Glutamatergic neuron (in vitro differentiated cells): ENCODE measurements around the gene UGT1A6. TPM values are rescaled to one million over a fixed set of nuclear protein-coding genes. Genes with fewer than 3 reads are reported as not detected.
A peak's percentile ranks its signal among the peaks of the same experiment; 100 is the strongest.

ENCODE experiments used
- DNase-seq: peaks from one replicate; pipeline ENCODE4 v3.0.0; 2022
- H3K27ac Mint-ChIP-seq: one replicate; pipeline ENCODE4 v1.8.0; 2020; ENCODE audit warnings: mild to moderate bottlenecking, mixed read lengths, inconsistent platforms; ENCODE audit not compliant: unreplicated experiment
- H3K27me3 Mint-ChIP-seq: one replicate; pipeline ENCODE4 v1.8.0; 2020; ENCODE audit warnings: mild to moderate bottlenecking, moderate library complexity, mixed read lengths, inconsistent platforms; ENCODE audit not compliant: unreplicated experiment
- H3K36me3 Mint-ChIP-seq: one replicate; pipeline ENCODE4 v1.8.0; 2020; ENCODE audit warnings: mild to moderate bottlenecking, mixed read lengths, inconsistent platforms; ENCODE audit not compliant: unreplicated experiment
- H3K4me1 Mint-ChIP-seq: one replicate; pipeline ENCODE4 v1.8.0; 2020; ENCODE audit warnings: mild to moderate bottlenecking, low read depth, mixed read lengths, inconsistent platforms; ENCODE audit not compliant: unreplicated experiment
- H3K4me3 Mint-ChIP-seq: one replicate; pipeline ENCODE4 v1.8.0; 2020; ENCODE audit warnings: mild to moderate bottlenecking, mixed read lengths, inconsistent platforms; ENCODE audit not compliant: unreplicated experiment
- H3K9me3 Mint-ChIP-seq: one replicate; pipeline ENCODE4 v1.8.0; 2020; ENCODE audit warnings: mild to moderate bottlenecking, moderate library complexity, mixed read lengths, inconsistent platforms; ENCODE audit not compliant: unreplicated experiment
- total RNA-seq: library from RNA; stranded (reverse); fragmentation: NEBNext Ultra II Directional; extraction: Animal tissue kit (Norgen Biotek cat#: 25700); gene quantifications from one replicate; pipeline ENCODE4 v1.2.1, GENCODE V29; 2021; ENCODE audit not compliant: unreplicated experiment
- TF ChIP-seq, protein P1 (sequence below): fragments of 200-600 bp; sonication (generic); IDR thresholded peaks from one replicate; pipeline ENCODE4 v1.5.0; 2021; ENCODE audit not compliant: partially characterized antibody, unreplicated experiment

Gene UGT1A6
- total RNA-seq, 1 donor from 2014 or later: not detected

- TF ChIP-seq, protein P1, sequence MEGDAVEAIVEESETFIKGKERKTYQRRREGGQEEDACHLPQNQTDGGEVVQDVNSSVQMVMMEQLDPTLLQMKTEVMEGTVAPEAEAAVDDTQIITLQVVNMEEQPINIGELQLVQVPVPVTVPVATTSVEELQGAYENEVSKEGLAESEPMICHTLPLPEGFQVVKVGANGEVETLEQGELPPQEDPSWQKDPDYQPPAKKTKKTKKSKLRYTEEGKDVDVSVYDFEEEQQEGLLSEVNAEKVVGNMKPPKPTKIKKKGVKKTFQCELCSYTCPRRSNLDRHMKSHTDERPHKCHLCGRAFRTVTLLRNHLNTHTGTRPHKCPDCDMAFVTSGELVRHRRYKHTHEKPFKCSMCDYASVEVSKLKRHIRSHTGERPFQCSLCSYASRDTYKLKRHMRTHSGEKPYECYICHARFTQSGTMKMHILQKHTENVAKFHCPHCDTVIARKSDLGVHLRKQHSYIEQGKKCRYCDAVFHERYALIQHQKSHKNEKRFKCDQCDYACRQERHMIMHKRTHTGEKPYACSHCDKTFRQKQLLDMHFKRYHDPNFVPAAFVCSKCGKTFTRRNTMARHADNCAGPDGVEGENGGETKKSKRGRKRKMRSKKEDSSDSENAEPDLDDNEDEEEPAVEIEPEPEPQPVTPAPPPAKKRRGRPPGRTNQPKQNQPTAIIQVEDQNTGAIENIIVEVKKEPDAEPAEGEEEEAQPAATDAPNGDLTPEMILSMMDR: peak; percentile 60
- Mint-ChIP-seq H3K27me3 (no peaks in the 10 kb centered on the region), H3K4me3 (no peak overlapping the region), H3K4me1 (peaks cover 9% of the 10 kb centered on the region), H3K27ac (no peak overlapping the region), H3K36me3 (no peaks in the 10 kb centered on the region), H3K9me3 (no peaks in the 10 kb centered on the region)
- DNase-seq: no peak
Observed at GRCh38 chr2:233674995-233675394, 17.7 kb upstream of the UGT1A6 start.

DNA sequence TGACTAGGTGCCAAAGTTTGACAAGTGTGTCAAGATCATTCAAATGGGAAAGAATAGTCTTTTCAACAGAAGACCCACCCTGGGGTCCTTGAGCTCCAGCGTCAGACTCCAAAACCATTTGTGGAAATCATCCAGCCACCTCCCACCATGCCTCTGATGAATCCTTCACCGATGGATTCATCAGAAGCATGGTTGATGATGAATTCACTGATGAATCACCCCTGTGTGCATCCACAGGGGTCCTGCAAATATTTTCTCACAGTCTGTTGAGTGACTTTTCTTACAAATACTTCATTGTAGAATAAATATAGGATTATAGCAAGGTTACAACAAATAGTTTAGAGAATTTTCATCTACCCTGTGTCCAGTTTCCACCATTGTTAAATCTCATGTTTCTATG is 16.6 kb upstream of the UGT1A6 start:
- peaks cover 9% of the 10 kb centered on the region for H3K4me1 Mint-ChIP-seq
- TF ChIP-seq, protein P1: no peak
- no peaks in the 10 kb centered on the region for H3K27me3 Mint-ChIP-seq
- H3K27ac Mint-ChIP-seq: no peak overlapping the region
- H3K36me3 Mint-ChIP-seq: no peaks in the 10 kb centered on the region
- H3K9me3 Mint-ChIP-seq: no peaks in the 10 kb centered on the region
- no peak for DNase-seq
- no peak overlapping the region for H3K4me3 Mint-ChIP-seq

DNA sequence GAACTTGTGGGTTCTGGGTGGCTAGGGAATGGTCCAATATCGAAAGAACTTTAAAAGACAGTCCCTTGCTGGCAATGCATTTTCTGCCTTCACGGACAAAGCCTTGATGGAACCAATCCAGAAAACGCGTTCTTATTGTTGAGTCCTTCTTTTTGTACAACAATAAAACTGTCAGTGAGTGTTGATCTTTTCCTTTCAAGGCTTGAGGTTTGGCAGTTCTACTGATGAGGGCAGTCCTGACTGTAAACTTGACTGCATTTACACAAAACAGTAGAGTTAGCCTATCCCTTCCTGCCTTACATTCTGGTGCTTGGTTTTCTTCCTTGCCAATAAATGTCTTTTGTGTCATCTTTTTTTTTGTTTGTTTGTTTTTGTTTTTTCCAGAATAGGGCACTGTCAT is 13.5 kb upstream of the UGT1A6 start:
- TF ChIP-seq, protein P1: no peak
- Mint-ChIP-seq H3K27ac (no peak overlapping the region), H3K27me3 (no peaks in the 10 kb centered on the region), H3K9me3 (no peaks in the 10 kb centered on the region), H3K4me1 (peaks cover 9% of the 10 kb centered on the region), H3K36me3 (no peaks in the 10 kb centered on the region), H3K4me3 (no peak overlapping the region)
- DNase-seq: no peak

- H3K36me3 Mint-ChIP-seq: no peaks in the 10 kb centered on the region
- no peak overlapping the region for H3K4me3 Mint-ChIP-seq
- H3K27ac Mint-ChIP-seq: no peak overlapping the region
- DNase-seq: no peak
- no peaks in the 10 kb centered on the region for H3K9me3 Mint-ChIP-seq
- H3K4me1 Mint-ChIP-seq: no peaks in the 10 kb centered on the region
- TF ChIP-seq, protein P1: no peak
- H3K27me3 Mint-ChIP-seq: no peaks in the 10 kb centered on the region
Observed at GRCh38 chr2:233680361-233681045, 12.2 kb upstream of the UGT1A6 start.

- no peak within 1 kb of the TSS for H3K4me3 Mint-ChIP-seq
- no peak for DNase-seq
- no peaks in the 10 kb centered on the region for H3K9me3 Mint-ChIP-seq
- no peaks in the 10 kb centered on the region for H3K4me1 Mint-ChIP-seq
- no peak within 1 kb of the TSS for H3K27ac Mint-ChIP-seq
- no peaks in the 10 kb centered on the region for H3K36me3 Mint-ChIP-seq
- TF ChIP-seq, protein P1: no peak
- H3K27me3 Mint-ChIP-seq: no peaks in the 10 kb centered on the region
Observed at GRCh38 chr2:233681521-233682099, 11.1 kb upstream of the UGT1A6 start, which contains the start of gene UGT1A7. UGT1A7 (plus strand) TSS chr2:233681901; CDS start chr2:233681938, 37 bp downstream.
